ENCODE data around the gene ICA1. TPM values are rescaled to one million over a fixed set of nuclear protein-coding genes. Genes with fewer than 3 reads are reported as not detected.
A peak's percentile ranks its signal among the peaks of the same experiment; 100 is the strongest.

Gene ICA1
- polyA plus RNA-seq, 2 of the 4 experiments (the other 2 are of a cell fraction), result 0.66 to 2.0 TPM

GRCh38 chr7:8260871-8261694, 884 bp downstream of the ICA1 start:
- 11% methylated on average over 27 of the region's 31 CpGs for WGBS (ENCODE audit: missing lambda C conversion rate)
- DNase-seq (ENCODE audit: low read depth in 1 of 2, low spot score in 1 of 2), result peak; percentile 24 to 27
- CTCF ChIA-PET, result interaction anchor here (0.8 to 1.8 kb wide), 2 partner anchors 16 to 35 kb away, joined by 3 to 5 read pairs; no protein-coding TSS in a partner anchor
- POLR2A ChIA-PET, result no interaction called here
- peak; percentile 69 to 75 for ATAC-seq
- TF ChIP-seq FOSL2 (IDR thresholded peaks at IDR 0.05), result no peak
- TF ChIP-seq FOSL2 (CRISPR knock-in tag; IDR thresholded peaks at IDR 0.05), result peak; percentile 51; the same call in 1 of the 2 replicates
- no peak for TF ChIP-seq ZNF302 (CRISPR knock-in tag; IDR thresholded peaks at IDR 0.05)
- H3K9me3 ChIP-seq, result no peaks in the 10 kb centered on the region; the same call in 2 of the 3 replicates
- H3K4me1 ChIP-seq, result no peaks in the 10 kb centered on the region
- H3K4me2 ChIP-seq, result peak overlapping the region; percentile 82
- peak overlapping the region; percentile 56 for H3K4me3 ChIP-seq
- no peak for FAIRE-seq
- H3K27ac ChIP-seq, result peak overlapping the region; percentile 55 to 83; a peak in 5 of 6 replicates

- TF ChIP-seq MAFK (IDR thresholded peaks at IDR 0.05; ENCODE audit: partially characterized antibody), result no peak
- no peak for TF ChIP-seq MAX (IDR thresholded peaks at IDR 0.05)
- no peak for TF ChIP-seq CHD2 (IDR thresholded peaks at IDR 0.05; ENCODE audit: low read length, partially characterized antibody)
- TF ChIP-seq KDM1A (IDR thresholded peaks at IDR 0.05; ENCODE audit: low read depth), result no peak
- no peak for TF ChIP-seq USF2 (IDR thresholded peaks at IDR 0.05)
- no peak for TF ChIP-seq EHMT2 (IDR thresholded peaks at IDR 0.05; ENCODE audit: low read depth)
- no peak for TF ChIP-seq TFCP2L1 (CRISPR knock-in tag; IDR thresholded peaks at IDR 0.05)
- no peak for TF ChIP-seq FOSL2 (IDR thresholded peaks at IDR 0.05)
- TF ChIP-seq FOSL2 (CRISPR knock-in tag; IDR thresholded peaks at IDR 0.05), result no peak
- no peak for TF ChIP-seq CHD4 (IDR thresholded peaks at IDR 0.05; ENCODE audit: borderline replicate concordance)
- Histone ChIP-seq H3K4me1 (no peaks in the 10 kb centered on the region), H3K9me3 (no peaks in the 10 kb centered on the region; the same call in 2 of the 3 replicates), H3K27ac (no peak overlapping the region), H3K4me2 (no peak overlapping the region), H3K4me3 (no peak overlapping the region)
- 64% methylated on average over 10 of the region's 10 CpGs for WGBS (ENCODE audit: missing lambda C conversion rate)
- POLR2A ChIA-PET, result no interaction called here
- ATAC-seq (no peak), DNase-seq (ENCODE audit: low read depth in 1 of 2, low spot score in 1 of 2) (no peak), FAIRE-seq (no peak)
- CTCF ChIA-PET, result no interaction called here
These were observed 2.3 kb downstream of the ICA1 start for GRCh38 chr7:8259586-8260222.

GRCh38 chr7:8258734-8259133, 3.2 kb downstream of the ICA1 start:
- Histone ChIP-seq H3K4me1 (no peaks in the 10 kb centered on the region), H3K4me2 (no peak overlapping the region), H3K4me3 (no peak overlapping the region), H3K27ac (no peak overlapping the region), H3K9me3 (no peaks in the 10 kb centered on the region; the same call in 2 of the 3 replicates)
- TF ChIP-seq SREBF2 (IDR thresholded peaks at IDR 0.05) (no peak), ZNF302 (CRISPR knock-in tag; IDR thresholded peaks at IDR 0.05) (no peak), CTCF (IDR thresholded peaks at IDR 0.05) (no peak), ZC3H11A (IDR thresholded peaks at IDR 0.05) (no peak)
- no peak for ATAC-seq
- POLR2A ChIA-PET, result no interaction called here
- CTCF ChIA-PET, result no interaction called here
- FAIRE-seq, result no peak
- DNase-seq (ENCODE audit: low read depth in 1 of 2, low spot score in 1 of 2), result no peak
- WGBS (ENCODE audit: missing lambda C conversion rate), result 89% methylated on average over 1 of the region's 1 CpG

GRCh38 chr7:8258166-8258565, 3.8 kb downstream of the ICA1 start:
- Histone ChIP-seq H3K4me1 (no peaks in the 10 kb centered on the region), H3K4me3 (no peak overlapping the region), H3K4me2 (no peak overlapping the region), H3K9me3 (no peaks in the 10 kb centered on the region; the same call in 2 of the 3 replicates), H3K27ac (no peak overlapping the region)
- CTCF ChIA-PET, result no interaction called here
- TF ChIP-seq RAD21 (conservative IDR thresholded peaks at IDR 0.05 in 1 of 2, IDR thresholded peaks at IDR 0.05 in 1 of 2), result no peak
- TF ChIP-seq CHD4 (IDR thresholded peaks at IDR 0.05; ENCODE audit: borderline replicate concordance), result no peak
- TF ChIP-seq HOXB13 (CRISPR knock-in tag; IDR thresholded peaks at IDR 0.05; ENCODE audit: low read depth), result no peak
- no peak for TF ChIP-seq EHMT2 (IDR thresholded peaks at IDR 0.05; ENCODE audit: low read depth)
- no peak for TF ChIP-seq MAFK (IDR thresholded peaks at IDR 0.05; ENCODE audit: partially characterized antibody)
- no peak for TF ChIP-seq POLR2A (IDR thresholded peaks at IDR 0.05; ENCODE audit: low read length)
- TF ChIP-seq HES2 (IDR thresholded peaks at IDR 0.05), result no peak
- no peak for TF ChIP-seq FOSB (CRISPR knock-in tag; IDR thresholded peaks at IDR 0.05)
- no peak for TF ChIP-seq BCL3 (IDR thresholded peaks at IDR 0.05)
- no peak for TF ChIP-seq ELK1 (IDR thresholded peaks at IDR 0.05; ENCODE audit: low read depth, low read length)
- no peak for TF ChIP-seq ZSCAN20 (CRISPR knock-in tag; IDR thresholded peaks at IDR 0.05)
- DNase-seq (ENCODE audit: low read depth in 1 of 2, low spot score in 1 of 2), result no peak
- 74% methylated on average over 4 of the region's 4 CpGs for WGBS (ENCODE audit: missing lambda C conversion rate)
- POLR2A ChIA-PET, result no interaction called here
- no peak for FAIRE-seq
- ATAC-seq, result no peak
